Fibroblast of mammary gland (primary cell): Measurements from ENCODE around the gene RESP18.

Experiments used
- DNase-seq: peaks from one replicate; pipeline ENCODE4 v3.0.0-alpha.2; 2010; ENCODE audit warnings: low read depth
- H3K4me3 ChIP-seq: 2 replicates; pipeline ENCODE4 v1.5.1; 2011; ENCODE audit warnings: low read depth, mild to moderate bottlenecking, low read length, moderate library complexity; ENCODE audit not compliant: control insufficient read depth
- CTCF ChIP-seq: conservative IDR thresholded peaks from 2 replicates; pipeline ENCODE4 v1.5.1; 2011; ENCODE audit warnings: low read depth, low read length, inconsistent platforms; ENCODE audit not compliant: control insufficient read depth, insufficient read depth

RESP18 gene

DNA sequence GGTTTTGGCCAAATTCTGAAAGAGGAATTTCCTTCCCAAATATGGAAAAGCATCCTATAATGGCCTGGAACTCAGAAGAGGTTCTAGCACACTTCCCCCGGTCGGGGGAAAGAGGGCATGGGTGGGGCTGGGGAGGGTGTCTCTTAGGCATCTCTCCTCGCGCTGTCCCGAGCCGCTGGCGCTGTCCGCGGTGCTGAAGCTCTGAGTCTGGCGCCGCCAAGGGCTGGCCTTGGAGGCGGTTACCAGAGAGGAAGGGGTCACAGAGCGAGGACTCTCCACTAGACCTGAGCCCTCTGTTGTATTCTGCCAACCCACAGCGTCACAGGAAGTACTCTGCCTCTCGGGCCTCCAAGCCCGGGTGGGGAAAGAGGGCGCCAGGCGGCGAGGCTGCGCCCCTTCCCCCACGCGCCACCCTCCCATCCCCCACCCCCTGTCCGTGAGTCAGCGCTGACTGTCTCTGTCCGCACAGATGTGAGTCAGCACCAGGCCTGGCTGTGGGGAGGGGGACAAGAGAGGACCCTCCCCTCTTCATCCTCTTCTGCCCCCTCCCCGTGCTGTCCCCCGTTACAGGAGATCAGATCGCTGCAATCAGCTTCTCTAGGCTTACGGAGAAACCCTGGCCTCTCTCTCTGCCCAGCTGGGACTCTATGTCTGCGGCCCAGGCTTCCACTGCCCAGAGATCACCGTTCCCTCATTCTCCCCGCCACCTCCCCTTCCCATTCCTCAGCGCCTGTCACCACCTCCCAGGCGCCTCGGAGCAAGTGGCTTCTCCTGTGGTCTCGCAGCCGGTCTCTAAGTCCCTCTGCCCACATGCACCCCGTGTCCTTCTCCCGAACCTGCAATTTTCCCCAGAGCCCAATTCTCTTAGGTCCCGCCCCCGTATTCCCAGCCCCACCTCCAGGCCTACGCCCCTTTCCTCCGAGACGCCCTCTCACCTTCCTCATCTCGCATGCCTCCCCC lies 24.1 kb downstream of the RESP18 start:
- peak; percentile 67 for DNase-seq
- peak overlapping the region; percentile 39 for H3K4me3 ChIP-seq
- no peak for TF ChIP-seq CTCF

DNA sequence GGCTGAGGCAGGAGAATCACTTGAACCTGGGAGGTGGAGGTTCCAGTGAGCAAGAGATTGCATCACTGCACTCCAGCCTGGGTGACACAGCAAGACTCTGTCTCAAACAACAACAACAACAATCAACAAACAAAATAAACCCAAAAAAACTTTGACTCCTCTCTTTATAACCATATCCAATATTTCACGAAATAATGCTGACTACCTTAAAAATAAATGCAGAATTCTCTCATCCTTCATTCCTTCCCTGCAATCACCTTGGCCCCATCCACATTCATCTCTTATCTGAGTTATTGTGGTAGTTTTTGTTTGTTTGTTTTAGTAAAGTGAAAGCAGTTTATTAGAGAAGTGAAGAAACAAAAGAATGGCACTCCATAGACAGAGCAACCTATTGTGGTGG lies 26.5 kb downstream of the RESP18 start:
- TF ChIP-seq CTCF: no peak

DNA sequence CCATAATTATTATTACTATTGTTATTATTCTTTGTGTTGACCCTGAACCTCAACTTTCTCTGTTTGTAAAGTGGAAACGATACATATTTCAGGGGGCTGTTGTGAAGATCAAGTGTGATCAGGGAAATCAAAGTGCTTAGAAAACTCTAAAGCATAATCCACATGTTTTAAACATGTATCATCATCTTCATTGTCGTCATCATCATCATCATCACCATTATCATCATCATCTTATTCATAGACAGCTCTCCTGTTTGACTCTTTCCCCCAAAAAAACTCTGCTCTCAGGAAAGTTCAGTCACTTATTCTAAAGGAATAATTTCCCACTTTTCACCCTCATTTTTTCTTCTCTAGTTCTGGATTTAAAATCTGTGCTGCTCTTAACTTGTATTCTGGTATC lies 28.3 kb downstream of the RESP18 start:
- TF ChIP-seq CTCF: no peak
- no peak overlapping the region for H3K4me3 ChIP-seq
- DNase-seq: no peak

More for the DNA sequence above, 26.5 kb downstream of the RESP18 start:
- no peak overlapping the region for H3K4me3 ChIP-seq
- DNase-seq: no peak

- no peak for DNase-seq
- no peak for TF ChIP-seq CTCF
- H3K4me3 ChIP-seq: no peak overlapping the region
These were observed 30.1 kb downstream of the RESP18 start for GRCh38 chr2:219302412-219302968.

DNA sequence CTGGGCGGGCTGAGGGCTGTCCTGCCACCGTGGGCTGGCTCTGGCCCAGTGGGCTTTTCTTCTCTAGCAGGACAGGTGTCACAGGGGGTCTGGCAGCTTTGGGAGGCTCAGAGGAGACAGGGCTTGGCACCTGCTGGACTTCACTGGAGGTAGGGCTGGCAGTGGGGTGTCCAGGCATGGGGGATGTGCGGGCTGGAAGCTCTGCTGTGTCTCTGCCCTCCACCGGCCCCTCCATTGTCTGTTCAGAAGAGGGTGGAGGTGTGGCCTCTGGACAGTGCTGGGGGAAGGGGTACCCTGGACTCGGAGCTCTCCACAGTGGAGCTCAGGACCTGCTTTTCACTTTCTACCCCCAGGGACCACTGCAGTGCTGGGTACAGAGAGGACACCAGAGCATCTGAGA lies 32.5 kb downstream of the RESP18 start:
- H3K4me3 ChIP-seq: no peak overlapping the region
- no peak for TF ChIP-seq CTCF

GRCh38 chr2:219299372-219299760 lies 33.2 kb downstream of the RESP18 start:
- no peak for TF ChIP-seq CTCF
- no peak for DNase-seq
- no peak overlapping the region for H3K4me3 ChIP-seq

More for the DNA sequence above, 32.5 kb downstream of the RESP18 start:
- DNase-seq: no peak
